ENCODE data around the gene NEK5.
"Not testable (repeated sequence)": the region's sequence is repeated elsewhere in the genome, so short reads cannot be mapped to it uniquely, and the experiment has no call there.

Gene NEK5

DNA sequence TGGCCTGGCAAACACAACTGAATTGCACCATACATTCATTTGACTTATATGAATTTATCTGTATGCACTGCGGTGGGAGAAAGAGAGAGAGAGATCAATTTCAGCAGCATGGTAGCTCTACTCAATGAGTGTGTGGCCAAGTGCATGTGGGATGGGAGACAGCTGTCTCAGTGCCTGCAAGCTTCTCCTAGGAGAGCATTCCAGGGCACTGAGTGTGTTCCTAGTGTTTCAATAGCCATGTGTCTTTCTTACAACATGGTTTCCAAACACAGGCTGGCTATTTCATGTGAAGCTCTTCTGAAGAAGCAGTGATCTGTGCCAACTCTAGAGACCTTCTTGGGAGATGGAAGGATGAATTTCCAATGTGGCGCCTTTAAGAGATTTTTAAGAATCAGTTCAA, 43.5 kb downstream of the NEK5 start:
- no peak for DNase-seq

DNA sequence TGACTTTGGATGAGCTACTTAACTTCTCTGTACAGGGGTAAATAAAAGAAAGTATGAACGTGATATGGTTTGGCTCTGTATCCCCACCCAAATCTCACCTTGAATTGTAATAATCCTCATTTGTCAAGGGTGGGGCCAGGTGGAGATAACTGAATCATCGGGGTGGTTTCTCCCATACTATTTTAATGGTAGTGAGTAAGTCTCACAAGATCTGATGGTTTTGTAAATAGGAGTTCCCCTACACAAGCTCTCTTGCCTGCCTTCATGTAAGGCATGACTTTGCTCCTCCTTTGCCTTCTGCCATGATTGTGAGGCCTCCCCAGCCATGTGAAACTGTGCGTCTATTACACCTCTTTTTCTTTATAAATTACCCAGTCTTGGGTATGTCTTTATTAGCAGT, 43.9 kb downstream of the NEK5 start:
- DNase-seq; in situ Hi-C loops (cut with MboI; ENCODE audit: low pct_unique_long_range_greater_than_20kb, low sequenced_read_pairs): not testable (repeated sequence)

More for the DNA sequence above, 43.5 kb downstream of the NEK5 start:
- in situ Hi-C loops (cut with MboI; ENCODE audit: low pct_unique_long_range_greater_than_20kb, low sequenced_read_pairs) = no loop called here

- no peak for DNase-seq
- in situ Hi-C loops (cut with MboI; ENCODE audit: low pct_unique_long_range_greater_than_20kb, low sequenced_read_pairs) = no loop called here
Observed at GRCh38 chr13:52082601-52083000, 46.3 kb downstream of the NEK5 start.

- in situ Hi-C loops (cut with MboI; ENCODE audit: low pct_unique_long_range_greater_than_20kb, low sequenced_read_pairs); DNase-seq: not testable (repeated sequence)
Observed at GRCh38 chr13:52079891-52080290, 49.0 kb downstream of the NEK5 start.

DNA sequence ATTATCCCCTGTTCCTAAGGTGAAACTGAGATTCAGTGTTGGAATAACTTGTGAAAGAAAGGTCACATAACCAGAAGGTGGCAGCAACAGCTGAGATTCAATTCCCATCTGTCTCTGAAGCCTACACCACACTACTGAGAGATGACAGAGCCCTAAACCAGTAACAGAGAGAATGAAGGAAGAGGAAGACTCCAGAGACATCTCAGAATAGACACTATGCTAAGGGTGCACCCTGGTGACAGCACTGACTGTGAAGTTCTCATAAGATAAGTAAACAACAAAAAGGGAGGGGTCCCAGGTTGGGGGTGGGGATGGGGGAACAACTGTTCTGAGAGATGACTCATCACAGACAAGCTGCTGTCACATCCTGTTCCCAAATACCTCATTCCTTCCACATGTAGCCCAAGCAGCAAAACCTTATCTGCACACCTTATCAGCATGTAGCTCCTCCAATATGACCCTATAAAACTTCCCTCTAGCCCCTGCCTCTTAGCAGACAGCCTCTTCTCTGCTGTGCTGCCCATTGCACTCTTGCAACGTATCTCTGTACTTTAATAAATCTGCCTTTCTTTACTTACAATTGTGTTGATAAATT, 57.8 kb downstream of the NEK5 start:
- in situ Hi-C loops (cut with MboI; ENCODE audit: low pct_unique_long_range_greater_than_20kb, low sequenced_read_pairs) = no loop called here
- peak; percentile 68 for DNase-seq

DNA sequence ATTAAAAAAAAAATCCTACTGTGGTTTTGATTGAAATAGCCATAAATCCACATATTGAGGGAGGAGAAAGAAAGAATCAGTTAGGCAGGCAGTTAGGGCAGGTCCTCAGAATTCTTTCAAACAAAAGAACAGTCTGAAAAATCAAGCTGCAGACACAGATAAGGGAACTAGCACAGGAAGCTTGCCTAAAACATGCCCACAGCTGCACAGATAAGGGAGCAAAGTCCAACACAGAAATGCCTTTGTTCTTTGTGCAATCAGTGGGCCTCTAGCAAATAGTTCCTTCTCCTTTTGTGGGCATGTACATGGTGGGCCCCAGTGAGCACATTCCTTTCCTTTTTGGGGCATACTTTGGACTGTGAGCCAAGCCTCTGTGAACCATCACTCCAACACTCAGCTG, 61.6 kb downstream of the NEK5 start:
- in situ Hi-C loops (cut with MboI; ENCODE audit: low pct_unique_long_range_greater_than_20kb, low sequenced_read_pairs) = no loop called here
- peak; percentile 37 for DNase-seq

DNA sequence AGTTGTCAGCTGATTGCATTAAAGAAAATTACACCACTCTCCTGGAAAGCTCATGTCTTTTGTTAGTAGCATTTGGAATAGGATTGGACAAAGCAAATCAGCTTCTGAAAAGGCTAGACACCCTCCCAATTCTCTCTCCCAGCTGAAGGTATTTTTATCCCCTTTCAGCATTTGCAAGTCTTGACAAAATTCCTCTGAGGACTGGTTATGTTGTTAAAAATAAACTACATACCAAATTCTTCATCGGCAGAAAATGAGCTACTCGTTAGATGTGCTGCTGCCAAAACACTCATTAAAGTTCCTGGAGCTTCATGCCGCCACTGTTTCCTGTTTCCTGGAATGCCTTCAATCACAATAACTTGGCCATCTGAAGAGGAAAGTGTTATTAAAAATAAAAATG, 67.3 kb downstream of the NEK5 start:
- no peak for DNase-seq
- in situ Hi-C loops (cut with MboI; ENCODE audit: low pct_unique_long_range_greater_than_20kb, low sequenced_read_pairs) = no loop called here

GRCh38 chr13:52061064-52061463, 67.8 kb downstream of the NEK5 start:
- DNase-seq; in situ Hi-C loops (cut with MboI; ENCODE audit: low pct_unique_long_range_greater_than_20kb, low sequenced_read_pairs): not testable (repeated sequence)

DNA sequence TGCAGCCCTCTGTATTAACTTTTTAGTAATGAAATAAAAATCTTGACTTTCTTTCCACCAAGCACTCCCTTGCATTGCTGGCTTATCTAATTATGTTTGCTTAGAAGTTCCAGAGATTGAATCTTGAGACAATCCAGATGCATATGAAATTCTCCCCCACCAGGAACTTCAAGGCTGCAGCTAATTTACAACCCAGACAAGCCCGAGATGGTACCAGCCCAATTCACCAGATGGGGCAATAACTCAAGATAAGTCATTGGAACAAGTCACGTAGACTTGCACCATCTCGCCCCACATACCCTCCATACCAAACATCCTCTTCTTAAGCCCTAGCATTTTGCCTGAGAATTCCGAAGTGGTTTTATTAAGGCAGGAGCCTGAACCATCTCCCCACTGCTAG, 75.4 kb downstream of the NEK5 start:
- in situ Hi-C loops (cut with MboI; ENCODE audit: low pct_unique_long_range_greater_than_20kb, low sequenced_read_pairs) = no loop called here
- no peak for DNase-seq

- DNase-seq = no peak
- in situ Hi-C loops (cut with MboI; ENCODE audit: low pct_unique_long_range_greater_than_20kb, low sequenced_read_pairs) = no loop called here
Observed at GRCh38 chr13:52051400-52051799, 77.5 kb downstream of the NEK5 start.

- no peak for DNase-seq
- in situ Hi-C loops (cut with MboI; ENCODE audit: low pct_unique_long_range_greater_than_20kb, low sequenced_read_pairs) = no loop called here
Observed at GRCh38 chr13:52048516-52048915, 80.4 kb downstream of the NEK5 start.

DNA sequence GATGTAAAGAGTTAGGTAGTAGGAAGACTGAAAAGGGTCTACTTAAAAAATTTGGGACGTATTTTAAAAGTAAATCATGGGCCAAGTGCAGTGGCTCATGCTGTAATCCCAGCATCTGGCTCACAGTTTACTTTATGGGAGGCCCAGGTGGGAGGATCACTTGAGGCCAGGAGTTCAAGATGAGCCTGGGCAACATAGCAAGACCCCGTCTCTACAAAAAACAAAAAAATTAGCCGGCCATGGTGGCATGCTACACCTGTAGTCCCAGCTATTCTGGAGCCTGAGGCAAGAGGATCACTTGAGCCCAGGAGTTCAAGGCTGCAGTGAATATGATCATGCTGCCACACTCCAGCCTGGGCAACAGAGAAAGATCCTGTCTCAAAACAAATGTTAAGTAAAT, 81.4 kb downstream of the NEK5 start:
- in situ Hi-C loops (cut with MboI; ENCODE audit: low pct_unique_long_range_greater_than_20kb, low sequenced_read_pairs) = no loop called here
- DNase-seq = no peak

- no peak for DNase-seq
- in situ Hi-C loops (cut with MboI; ENCODE audit: low pct_unique_long_range_greater_than_20kb, low sequenced_read_pairs) = no loop called here
Observed at GRCh38 chr13:52043675-52044074, 85.2 kb downstream of the NEK5 start.

GRCh38 chr13:52036037-52036436, 92.8 kb downstream of the NEK5 start:
- in situ Hi-C loops (cut with MboI; ENCODE audit: low pct_unique_long_range_greater_than_20kb, low sequenced_read_pairs) = no loop called here
- DNase-seq = no peak

- DNase-seq = no peak
- in situ Hi-C loops (cut with MboI; ENCODE audit: low pct_unique_long_range_greater_than_20kb, low sequenced_read_pairs) = no loop called here
Observed at GRCh38 chr13:52034616-52035226, 94.2 kb downstream of the NEK5 start.

GRCh38 chr13:52033039-52033438, 95.8 kb downstream of the NEK5 start:
- in situ Hi-C loops (cut with MboI; ENCODE audit: low pct_unique_long_range_greater_than_20kb, low sequenced_read_pairs) = no loop called here
- DNase-seq = no peak

DNA sequence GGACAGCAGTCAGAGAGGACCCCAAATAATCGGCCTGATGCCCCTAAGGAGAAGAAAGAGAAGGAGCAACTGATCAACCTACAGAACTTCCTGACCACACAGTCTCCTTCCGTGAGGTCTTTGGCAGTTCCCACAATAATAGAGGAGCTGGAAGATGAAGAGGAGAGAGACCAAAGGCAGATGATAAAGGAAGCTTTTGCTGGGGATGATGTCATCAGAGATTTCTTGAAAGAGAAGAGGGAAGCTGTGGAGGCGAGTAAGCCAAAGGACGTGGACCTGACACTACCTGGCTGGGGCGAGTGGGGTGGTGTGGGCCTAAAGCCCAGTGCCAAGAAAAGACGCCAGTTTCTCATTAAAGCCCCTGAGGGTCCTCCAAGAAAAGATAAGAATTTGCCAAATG, 98.5 kb downstream of the NEK5 start:
- in situ Hi-C loops (cut with MboI; ENCODE audit: low pct_unique_long_range_greater_than_20kb, low sequenced_read_pairs) = not testable (repeated sequence)

DNA sequence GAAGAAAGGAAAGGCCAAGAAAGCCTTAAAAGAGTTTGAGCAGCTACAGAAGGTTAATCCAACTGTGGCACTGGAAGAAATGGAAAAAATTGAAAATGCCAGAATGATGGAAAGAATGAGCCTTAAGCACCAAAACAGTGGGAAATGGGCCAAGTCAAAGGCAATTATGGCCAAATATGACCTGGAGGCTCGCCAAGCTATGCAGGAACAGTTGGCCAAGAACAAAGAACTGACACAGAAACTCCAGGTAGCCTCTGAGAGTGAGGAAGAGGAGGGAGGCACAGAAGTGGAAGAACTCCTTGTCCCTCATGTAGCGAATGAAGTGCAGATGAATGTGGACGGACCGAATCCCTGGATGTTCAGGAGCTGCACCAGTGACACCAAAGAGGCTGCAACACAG, 99.3 kb downstream of the NEK5 start:
- in situ Hi-C loops (cut with MboI; ENCODE audit: low pct_unique_long_range_greater_than_20kb, low sequenced_read_pairs) = no loop called here

More for the DNA sequence above, 98.5 kb downstream of the NEK5 start:
- not testable (repeated sequence) for DNase-seq

GRCh38 chr13:52027832-52028231, 101.0 kb downstream of the NEK5 start:
- in situ Hi-C loops (cut with MboI; ENCODE audit: low pct_unique_long_range_greater_than_20kb, low sequenced_read_pairs) = no loop called here

More for the DNA sequence above, 99.3 kb downstream of the NEK5 start:
- DNase-seq = no peak

GRCh38 chr13:52026246-52026626, 102.6 kb downstream of the NEK5 start:
- in situ Hi-C loops (cut with MboI; ENCODE audit: low pct_unique_long_range_greater_than_20kb, low sequenced_read_pairs) = no loop called here
- DNase-seq = no peak

More at GRCh38 chr13:52027832-52028231, 101.0 kb downstream of the NEK5 start:
- DNase-seq = no peak
